Trophoblast cell (in vitro differentiated cells and primary cell): Measurements from ENCODE around the gene GPR155.

ENCODE experiments used
- DNase-seq, 2 donors: peaks; one replicate each; pipeline ENCODE4 v3.0.0-alpha.2; 2016
- H2AFZ ChIP-seq: 2 replicates; pipeline ENCODE4 v1.6.1; 2013; ENCODE audit warnings: low read length, moderate library complexity, mild to moderate bottlenecking; ENCODE audit not compliant: insufficient read depth, poor library complexity
- H2AK5ac ChIP-seq: 2 replicates; pipeline ENCODE4 v1.6.1; 2013; ENCODE audit warnings: mild to moderate bottlenecking, low read length
- H2BK120ac ChIP-seq: 2 replicates; pipeline ENCODE4 v1.6.1; 2013; ENCODE audit warnings: low read length, mild to moderate bottlenecking, moderate library complexity; ENCODE audit not compliant: insufficient read depth, poor library complexity
- H2BK12ac ChIP-seq: 2 replicates; pipeline ENCODE4 v1.6.1; 2013; ENCODE audit warnings: mild to moderate bottlenecking, low read length, moderate library complexity
- H2BK5ac ChIP-seq: 2 replicates; pipeline ENCODE4 v1.6.1; 2013; ENCODE audit warnings: low read length, low read depth, moderate library complexity, mild to moderate bottlenecking; ENCODE audit not compliant: poor library complexity
- H3K14ac ChIP-seq: 2 replicates; pipeline ENCODE4 v1.6.1; 2013; ENCODE audit warnings: mild to moderate bottlenecking, low read length
- H3K18ac ChIP-seq: 2 replicates; pipeline ENCODE4 v1.6.1; 2013; ENCODE audit warnings: mild to moderate bottlenecking, low read length
- H3K23ac ChIP-seq: 2 replicates; pipeline ENCODE4 v1.6.1; 2013; ENCODE audit warnings: low read length
- H3K27ac ChIP-seq: 2 replicates; pipeline ENCODE4 v1.5.1; 2013; ENCODE audit warnings: low read depth, mild to moderate bottlenecking, inconsistent platforms, low read length, moderate library complexity
- H3K27me3 ChIP-seq: 2 replicates; pipeline ENCODE4 v1.6.1; 2013; ENCODE audit warnings: inconsistent platforms, mild to moderate bottlenecking, low read length, moderate library complexity; ENCODE audit not compliant: insufficient read depth
- H3K36me3 ChIP-seq, 2 experiments: 1 replicate in 1 of 2; 2 replicates in 1 of 2; pipeline ENCODE4 v1.6.1; 2013; ENCODE audit warnings: low read length in 2 of 2, mild to moderate bottlenecking in 2 of 2, moderate library complexity in 1 of 2; ENCODE audit not compliant: insufficient read depth in 2 of 2, control insufficient read depth in 1 of 2
- H3K4ac ChIP-seq: 2 replicates; pipeline ENCODE4 v1.6.1; 2013; ENCODE audit warnings: low read depth, mild to moderate bottlenecking, low read length, moderate library complexity
- H3K4me1 ChIP-seq, 2 experiments: 1 replicate in 1 of 2; 2 replicates in 1 of 2; pipeline ENCODE4 v1.6.1; 2013; ENCODE audit warnings: low read length in 2 of 2, mild to moderate bottlenecking in 2 of 2, moderate library complexity in 1 of 2; ENCODE audit not compliant: insufficient read depth in 2 of 2, control insufficient read depth in 1 of 2
- H3K4me2 ChIP-seq: 2 replicates; pipeline ENCODE4 v1.6.1; 2013; ENCODE audit warnings: inconsistent platforms, mild to moderate bottlenecking, low read length, moderate library complexity
- H3K4me3 ChIP-seq: 2 replicates; pipeline ENCODE4 v1.5.1; 2013; ENCODE audit warnings: mild to moderate bottlenecking, low read depth, low read length, inconsistent platforms
- H3K79me1 ChIP-seq: one replicate; pipeline ENCODE4 v1.6.1; 2013; ENCODE audit warnings: low read length
- H3K79me2 ChIP-seq: 2 replicates; pipeline ENCODE4 v1.6.1; 2013; ENCODE audit warnings: low read length, mild to moderate bottlenecking; ENCODE audit not compliant: control insufficient read depth, insufficient read depth, poor library complexity
- H3K9ac ChIP-seq: 2 replicates; pipeline ENCODE4 v1.6.1; 2013; ENCODE audit warnings: mild to moderate bottlenecking, low read length
- H3K9me3 ChIP-seq: 2 replicates; pipeline ENCODE4 v1.6.1; 2013; ENCODE audit warnings: low read depth, mild to moderate bottlenecking, control low read depth, inconsistent platforms, low read length; ENCODE audit not compliant: insufficient read depth
- H4K12ac ChIP-seq: 2 replicates; pipeline ENCODE4 v1.6.1; 2013; ENCODE audit warnings: low read depth, mild to moderate bottlenecking, low read length, moderate library complexity
- H4K8ac ChIP-seq: 2 replicates; pipeline ENCODE4 v1.6.1; 2013; ENCODE audit warnings: low read depth, mild to moderate bottlenecking, low read length, moderate library complexity
- H4K91ac ChIP-seq: one replicate; pipeline ENCODE4 v1.6.1; 2013; ENCODE audit warnings: low read depth, mild to moderate bottlenecking, low read length, moderate library complexity
- WGBS: extraction: QIAGEN DNeasy Blood & Tissue Kit; methylation state at CpG from one replicate; pipeline ENCODE4 v1.1.7; 2013; ENCODE audit warnings: missing lambda C conversion rate; ENCODE audit not compliant: insufficient read length, insufficient coverage; ENCODE audit errors: extremely low coverage; 5-methylcytosine and 5-hydroxymethylcytosine counted together

GPR155 gene

DNA sequence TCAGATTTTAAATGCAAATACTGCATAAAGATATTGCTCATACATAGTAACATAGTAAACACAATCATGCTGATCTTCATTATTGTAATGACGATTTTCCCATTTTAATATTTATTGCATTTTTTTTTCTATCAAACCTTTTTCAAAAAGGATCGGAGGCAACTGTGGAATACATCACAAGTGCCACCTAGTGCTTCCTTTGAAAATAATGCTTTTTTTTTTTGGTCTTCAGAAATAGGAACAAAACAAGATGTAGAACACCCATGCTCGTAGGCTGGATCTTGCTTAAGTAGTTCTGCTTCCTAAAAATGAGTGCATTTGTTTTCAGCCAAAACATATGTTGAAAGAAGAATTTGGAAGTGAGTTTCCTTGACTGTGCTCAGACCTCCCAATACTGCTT is 35.7 kb upstream of the GPR155 start:
- Histone ChIP-seq H2AFZ (no peak overlapping the region), H3K9me3 (peaks cover 1% of the 10 kb centered on the region), H4K91ac (no peak overlapping the region), H3K27me3 (no peaks in the 10 kb centered on the region), H3K4me3 (no peak overlapping the region), H3K36me3 (no peaks in the 10 kb centered on the region), H4K12ac (no peak overlapping the region), H2AK5ac (no peak overlapping the region), H2BK5ac (no peak overlapping the region), H3K18ac (no peak overlapping the region), H3K4me2 (no peak overlapping the region), H4K8ac (no peak overlapping the region), H3K14ac (no peak overlapping the region), H3K4ac (no peak overlapping the region), H3K27ac (no peak overlapping the region), H2BK12ac (no peak overlapping the region), H3K23ac (no peak overlapping the region), H3K79me1 (peaks cover 2% of the 10 kb centered on the region), H2BK120ac (no peak overlapping the region), H3K9ac (no peak overlapping the region), H3K4me1 (no peaks in the 10 kb centered on the region), H3K79me2 (no peaks in the 10 kb centered on the region)
- no peak for DNase-seq
- no CpG with 5 or more reads among the region's 3 CpGs for WGBS

DNA sequence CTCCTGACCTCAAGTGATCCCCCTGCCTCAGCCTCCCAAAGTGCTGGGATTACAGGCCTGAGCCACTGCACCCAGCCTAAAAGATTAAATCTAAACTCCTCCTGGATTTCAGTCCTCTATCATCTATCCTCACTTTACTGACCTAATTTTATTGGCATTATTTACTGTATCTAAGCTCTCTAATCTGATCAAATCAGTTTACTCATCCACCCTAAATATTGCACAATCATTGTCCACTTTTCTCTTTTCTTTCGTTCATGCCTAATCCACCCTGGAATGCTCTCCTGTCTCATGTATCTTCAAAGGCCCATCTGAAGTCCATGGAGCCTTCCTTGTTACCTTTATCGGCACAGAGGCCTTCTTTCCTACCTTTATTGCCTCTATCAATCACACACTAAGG is 31.6 kb upstream of the GPR155 start:
- Histone ChIP-seq H3K27me3 (no peaks in the 10 kb centered on the region), H3K36me3 (no peaks in the 10 kb centered on the region), H3K27ac (no peak overlapping the region), H2BK120ac (no peak overlapping the region), H3K79me2 (no peaks in the 10 kb centered on the region), H3K9me3 (no peaks in the 10 kb centered on the region), H3K23ac (no peak overlapping the region), H3K4me2 (no peak overlapping the region), H4K91ac (no peak overlapping the region), H4K12ac (no peak overlapping the region), H3K4me1 (no peaks in the 10 kb centered on the region), H3K18ac (no peak overlapping the region), H3K9ac (no peak overlapping the region), H2BK5ac (no peak overlapping the region), H3K79me1 (peaks cover 2% of the 10 kb centered on the region), H3K4ac (no peak overlapping the region), H4K8ac (no peak overlapping the region), H3K14ac (no peak overlapping the region), H2AFZ (no peak overlapping the region), H3K4me3 (no peak overlapping the region), H2AK5ac (no peak overlapping the region), H2BK12ac (no peak overlapping the region)
- WGBS = no CpG with 5 or more reads among the region's 2 CpGs
- DNase-seq = peak in 1 of 2 donors; percentile 87

DNA sequence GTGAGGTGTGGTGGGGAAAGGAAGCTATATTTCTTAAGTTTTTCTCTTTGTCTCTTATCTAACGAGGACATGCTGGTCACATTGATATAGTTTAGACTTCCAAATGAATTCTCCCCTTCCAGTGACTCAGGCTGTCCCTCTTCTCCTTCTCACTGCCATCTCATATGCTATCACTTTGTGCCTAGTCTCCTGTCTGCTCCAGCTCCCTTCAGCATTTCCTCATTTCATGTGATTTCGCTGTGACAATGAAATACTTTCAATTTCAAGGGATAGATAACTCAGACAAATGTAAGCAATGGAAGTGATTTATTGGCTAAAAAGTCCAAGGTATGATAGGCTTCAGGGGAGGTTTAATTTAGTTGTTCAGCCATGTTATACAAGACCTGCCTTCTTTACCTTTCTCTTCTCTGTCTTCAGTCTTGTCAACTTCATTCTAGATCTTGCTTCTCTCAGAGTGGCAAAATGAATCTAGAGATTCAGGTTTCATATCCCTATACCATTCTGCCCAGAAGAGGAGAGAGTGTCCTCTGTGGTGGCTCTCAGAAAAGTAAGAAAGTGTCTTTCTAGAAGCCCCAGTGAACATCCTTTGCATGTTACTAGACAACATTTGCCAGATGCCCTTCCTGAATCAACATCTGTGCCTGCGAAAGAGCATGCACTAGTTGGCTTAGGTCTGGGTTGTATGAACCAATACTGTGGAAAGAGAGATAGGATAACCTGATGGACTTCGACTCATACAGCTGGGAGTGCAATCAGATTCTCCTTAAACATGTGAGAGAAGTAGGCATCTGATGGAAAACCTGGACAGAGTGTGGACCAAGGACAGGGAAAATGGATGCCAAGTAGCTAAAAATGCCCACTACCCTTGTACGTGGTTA is 29.9 kb upstream of the GPR155 start:
- Histone ChIP-seq H3K79me2 (no peaks in the 10 kb centered on the region), H3K36me3 (no peaks in the 10 kb centered on the region), H2AFZ (no peak overlapping the region), H3K14ac (no peak overlapping the region), H4K91ac (no peak overlapping the region), H3K9me3 (no peaks in the 10 kb centered on the region), H3K4me2 (no peak overlapping the region), H3K4me3 (no peak overlapping the region), H4K8ac (no peak overlapping the region), H2BK12ac (no peak overlapping the region), H2BK5ac (no peak overlapping the region), H3K23ac (no peak overlapping the region), H4K12ac (no peak overlapping the region), H3K79me1 (peaks cover 2% of the 10 kb centered on the region), H3K4ac (no peak overlapping the region), H3K27me3 (no peaks in the 10 kb centered on the region), H3K4me1 (no peaks in the 10 kb centered on the region), H2AK5ac (no peak overlapping the region), H3K27ac (no peak overlapping the region), H2BK120ac (no peak overlapping the region), H3K9ac (no peak overlapping the region), H3K18ac (no peak overlapping the region)
- no CpG with 5 or more reads among the region's 5 CpGs for WGBS
- no peak for DNase-seq

DNA sequence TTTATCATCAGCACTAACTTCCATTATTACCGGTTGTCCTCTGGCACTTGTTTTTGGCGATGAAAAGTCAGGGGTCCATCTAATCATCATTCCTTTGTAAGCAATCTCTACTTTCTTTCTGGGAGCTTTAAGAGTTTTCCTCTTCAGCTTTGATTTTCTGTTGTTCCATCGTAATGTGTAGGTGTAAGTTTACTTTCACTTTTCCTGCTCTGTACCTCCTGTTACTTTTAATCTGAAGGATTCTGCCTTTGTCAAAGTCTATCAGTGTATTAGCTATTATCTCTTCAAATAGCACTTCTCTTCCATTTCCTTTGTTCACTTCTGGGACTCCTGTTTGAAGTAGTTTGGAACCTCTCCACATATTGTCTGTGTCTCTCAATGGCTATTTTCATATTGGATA is 25.5 kb upstream of the GPR155 start:
- WGBS = no CpG with 5 or more reads among the region's 3 CpGs
- no peak overlapping the region for H3K4ac ChIP-seq
- H3K79me1 ChIP-seq = no peaks in the 10 kb centered on the region
- DNase-seq = no peak
- no peak overlapping the region for H4K8ac ChIP-seq
- no peak overlapping the region for H3K27ac ChIP-seq
- H3K9me3 ChIP-seq = peaks cover 15% of the 10 kb centered on the region
- no peak overlapping the region for H3K23ac ChIP-seq
- H2BK5ac ChIP-seq = no peak overlapping the region
- no peak overlapping the region for H2AFZ ChIP-seq
- H3K18ac ChIP-seq = no peak overlapping the region
- no peaks in the 10 kb centered on the region for H3K36me3 ChIP-seq
- H2AK5ac ChIP-seq = no peak overlapping the region
- no peaks in the 10 kb centered on the region for H3K4me1 ChIP-seq
- no peak overlapping the region for H3K4me3 ChIP-seq
- no peak overlapping the region for H4K12ac ChIP-seq
- H3K9ac ChIP-seq = no peak overlapping the region
- no peak overlapping the region for H3K4me2 ChIP-seq
- no peaks in the 10 kb centered on the region for H3K79me2 ChIP-seq
- no peak overlapping the region for H2BK120ac ChIP-seq
- no peaks in the 10 kb centered on the region for H3K27me3 ChIP-seq
- H3K14ac ChIP-seq = no peak overlapping the region
- H4K91ac ChIP-seq = no peak overlapping the region
- H2BK12ac ChIP-seq = no peak overlapping the region
